ENCODE data around the gene C14orf93.

The C14orf93 gene

GRCh38 chr14:23002592-23002991 is 7.4 kb downstream of the C14orf93 start:
- H3K4me1 ChIP-seq (ENCODE audit: control insufficient read depth in 1 of 2, insufficient read depth in 1 of 2, low read depth in 1 of 2, low read length in 1 of 2), result peaks cover 12 to 13% of the 10 kb centered on the region in 2 experiments

GRCh38 chr14:23000860-23001259 is 9.1 kb downstream of the C14orf93 start:
- Histone ChIP-seq H3K9me3 (no peaks in the 10 kb centered on the region), H3K4me1 (ENCODE audit: control insufficient read depth in 1 of 2, insufficient read depth in 1 of 2, low read depth in 1 of 2, low read length in 1 of 2) (no peaks in the 10 kb centered on the region)

More at GRCh38 chr14:23002592-23002991, 7.4 kb downstream of the C14orf93 start:
- TF ChIP-seq CTCF (IDR thresholded peaks at IDR 0.05), result no peak
- Histone ChIP-seq H3K9me3 (no peaks in the 10 kb centered on the region), H3K4me3 (ENCODE audit: low read depth in 1 of 2, low read length in 1 of 2) (no peak overlapping the region), H3K36me3 (peaks cover 13% of the 10 kb centered on the region), H3K27ac (no peak overlapping the region), H3K27me3 (no peaks in the 10 kb centered on the region)

GRCh38 chr14:22998329-22999012 is 11.5 kb downstream of the C14orf93 start:
- Histone ChIP-seq H3K9me3 (no peaks in the 10 kb centered on the region), H3K27ac (no peak overlapping the region), H3K4me1 (ENCODE audit: control insufficient read depth in 1 of 2, insufficient read depth in 1 of 2, low read depth in 1 of 2, low read length in 1 of 2) (no peaks in the 10 kb centered on the region), H3K27me3 (no peaks in the 10 kb centered on the region), H3K4me3 (ENCODE audit: low read depth in 1 of 2, low read length in 1 of 2) (no peak overlapping the region), H3K36me3 (peaks cover 31% of the 10 kb centered on the region)
- no peak for TF ChIP-seq CTCF (IDR thresholded peaks at IDR 0.05)

More at GRCh38 chr14:23000860-23001259, 9.1 kb downstream of the C14orf93 start:
- Histone ChIP-seq H3K27me3 (no peaks in the 10 kb centered on the region), H3K36me3 (peaks cover 20% of the 10 kb centered on the region), H3K27ac (no peak overlapping the region), H3K4me3 (ENCODE audit: low read depth in 1 of 2, low read length in 1 of 2) (no peak overlapping the region)
- no peak for TF ChIP-seq CTCF (IDR thresholded peaks at IDR 0.05)

GRCh38 chr14:22997676-22998323 is 12.1 kb downstream of the C14orf93 start:
- H3K4me3 ChIP-seq (ENCODE audit: low read depth in 1 of 2, low read length in 1 of 2), result no peak overlapping the region
- H3K9me3 ChIP-seq, result no peaks in the 10 kb centered on the region
- H3K27me3 ChIP-seq, result no peaks in the 10 kb centered on the region
- no peak for TF ChIP-seq CTCF (IDR thresholded peaks at IDR 0.05)
- peaks cover 37% of the 10 kb centered on the region for H3K36me3 ChIP-seq
- no peak overlapping the region for H3K27ac ChIP-seq
- no peaks in the 10 kb centered on the region for H3K4me1 ChIP-seq (ENCODE audit: control insufficient read depth in 1 of 2, insufficient read depth in 1 of 2, low read depth in 1 of 2, low read length in 1 of 2)

GRCh38 chr14:22996768-22997654 is 12.9 kb downstream of the C14orf93 start:
- no peak overlapping the region for H3K27ac ChIP-seq
- no peak for TF ChIP-seq CTCF (IDR thresholded peaks at IDR 0.05)
- H3K9me3 ChIP-seq, result no peaks in the 10 kb centered on the region
- no peak overlapping the region for H3K4me3 ChIP-seq (ENCODE audit: low read depth in 1 of 2, low read length in 1 of 2)
- H3K36me3 ChIP-seq, result peaks cover 40% of the 10 kb centered on the region
- no peaks in the 10 kb centered on the region for H3K4me1 ChIP-seq (ENCODE audit: control insufficient read depth in 1 of 2, insufficient read depth in 1 of 2, low read depth in 1 of 2, low read length in 1 of 2)
- H3K27me3 ChIP-seq, result no peaks in the 10 kb centered on the region
